Upper lobe of left lung (tissue), 6 donors: ENCODE measurements around the gene TMEM138. TPM values are rescaled to one million over a fixed set of nuclear protein-coding genes. Genes with fewer than 3 reads are reported as not detected.

Source experiments
- ATAC-seq, 2 donors: fragments of 200-7000 bp; cut with Tn5 transposase; one replicate each; pipeline ENCODE4 v1.9.1; 2022; ENCODE audit warnings: mild to moderate bottlenecking in 2 of 2, moderate library complexity in 2 of 2; ENCODE audit not compliant: low FRiP score in 2 of 2
- DNase-seq, 2 donors: peaks; one replicate each; pipeline ENCODE4 v3.0.0-alpha.2; 2019 to 2020
- H3K27ac ChIP-seq, 4 donors: fragments of 200-600 bp; sonication (generic); one replicate each; pipeline ENCODE4 v1.5.1; 2016 to 2019
- H3K27me3 ChIP-seq, 4 donors: fragments of 200-600 bp; sonication (generic); one replicate each; pipeline ENCODE4 v1.5.1; 2017 to 2019
- H3K36me3 ChIP-seq, 4 donors: fragments of 200-600 bp; sonication (generic); one replicate each; pipeline ENCODE4 v1.5.1; 2016 to 2019
- H3K4me1 ChIP-seq, 4 donors: fragments of 200-600 bp; sonication (generic); one replicate each; pipeline ENCODE4 v1.5.1; 2018 to 2019
- H3K4me3 ChIP-seq, 4 donors: fragments of 200-600 bp; sonication (generic); one replicate each; pipeline ENCODE4 v1.5.1; 2017 to 2019; ENCODE audit warnings: mild to moderate bottlenecking in 2 of 4, moderate library complexity in 1 of 4
- H3K9me3 ChIP-seq, 4 donors: fragments of 200-600 bp; sonication (generic); one replicate each; pipeline ENCODE4 v1.5.1; 2018 to 2019
- EP300 ChIP-seq, 4 donors: sonication (generic); formaldehyde crosslinking; IDR thresholded peaks; one replicate each; pipeline ENCODE4 v1.5.1; 2017; ENCODE audit warnings: antibody characterized with exemption in 4 of 4, control low read depth in 2 of 4
- POLR2A ChIP-seq, 4 donors: fragments of 450-650 bp; IDR thresholded peaks; one replicate each; pipeline ENCODE4 v1.5.1; 2016 to 2017; ENCODE audit warnings: antibody characterized with exemption in 4 of 4, mild to moderate bottlenecking in 2 of 4
- POLR2AphosphoS5 ChIP-seq, 2 donors: sonication (generic); formaldehyde crosslinking; IDR thresholded peaks; one replicate each; pipeline ENCODE4 v1.5.1; 2017; ENCODE audit warnings: antibody characterized with exemption in 2 of 2
- WGBS, 2 donors: methylation state at CpG; one replicate each; pipeline ENCODE4 v1.1.5; 2017 to 2018; 5-methylcytosine and 5-hydroxymethylcytosine counted together
- total RNA-seq, 6 donors: library from RNA; depleted of rRNA in 4 of 6; stranded (reverse); fragments of >200 nt in 4 of 6; gene quantifications; one replicate each; pipeline versions ENCODE4 v1.1.0 to v1.2.1, GENCODE V29; 2016 to 2021
- TF ChIP-seq, protein P1 (sequence below), 6 experiments: fragments of 450-650 bp in 4 of 6; fragments of 200-600 bp in 2 of 6; sonication (generic) in 2 of 6; IDR thresholded peaks; one replicate each; pipeline ENCODE4 v1.5.1; 2016 to 2019; ENCODE audit warnings: antibody characterized with exemption in 6 of 6
- donor health status: DM: no; HTN: no; CAD: no; lungs with moderate emphysema.
- donor health status: DM: no; HTN: yes; CAD: no; lungs with severe emphysema.

The TMEM138 gene
- total RNA-seq, 6 donors from 2014 or later: 23.5 to 95.3 (median 34.5) TPM

DNA sequence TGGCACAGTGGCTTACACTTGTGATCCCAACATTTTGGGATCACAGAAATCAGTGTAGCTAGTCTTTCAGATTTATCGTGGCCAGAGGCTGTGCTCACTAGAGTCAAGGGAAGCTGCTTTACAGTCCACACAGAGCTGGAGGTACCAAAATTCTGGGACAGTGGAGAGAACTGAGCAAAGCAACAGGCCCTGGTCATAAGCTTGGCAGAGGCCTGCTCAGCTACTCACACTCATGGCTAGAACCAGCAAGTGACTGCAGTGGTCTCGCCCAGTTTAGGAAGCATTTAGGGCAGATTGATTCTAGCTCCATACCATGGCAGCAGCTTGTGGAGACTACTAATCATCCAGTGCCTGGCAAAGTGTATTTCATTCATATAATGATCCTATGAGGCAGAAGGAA is 39.0 kb downstream of the TMEM138 start:
- no peak overlapping the region for H3K27ac ChIP-seq
- H3K9me3 ChIP-seq: no peaks in the 10 kb centered on the region
- no peaks in the 10 kb centered on the region for H3K4me1 ChIP-seq
- ATAC-seq: no peak
- no peak for TF ChIP-seq POLR2A (IDR thresholded peaks at IDR 0.05)
- TF ChIP-seq, protein P1, sequence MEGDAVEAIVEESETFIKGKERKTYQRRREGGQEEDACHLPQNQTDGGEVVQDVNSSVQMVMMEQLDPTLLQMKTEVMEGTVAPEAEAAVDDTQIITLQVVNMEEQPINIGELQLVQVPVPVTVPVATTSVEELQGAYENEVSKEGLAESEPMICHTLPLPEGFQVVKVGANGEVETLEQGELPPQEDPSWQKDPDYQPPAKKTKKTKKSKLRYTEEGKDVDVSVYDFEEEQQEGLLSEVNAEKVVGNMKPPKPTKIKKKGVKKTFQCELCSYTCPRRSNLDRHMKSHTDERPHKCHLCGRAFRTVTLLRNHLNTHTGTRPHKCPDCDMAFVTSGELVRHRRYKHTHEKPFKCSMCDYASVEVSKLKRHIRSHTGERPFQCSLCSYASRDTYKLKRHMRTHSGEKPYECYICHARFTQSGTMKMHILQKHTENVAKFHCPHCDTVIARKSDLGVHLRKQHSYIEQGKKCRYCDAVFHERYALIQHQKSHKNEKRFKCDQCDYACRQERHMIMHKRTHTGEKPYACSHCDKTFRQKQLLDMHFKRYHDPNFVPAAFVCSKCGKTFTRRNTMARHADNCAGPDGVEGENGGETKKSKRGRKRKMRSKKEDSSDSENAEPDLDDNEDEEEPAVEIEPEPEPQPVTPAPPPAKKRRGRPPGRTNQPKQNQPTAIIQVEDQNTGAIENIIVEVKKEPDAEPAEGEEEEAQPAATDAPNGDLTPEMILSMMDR (IDR thresholded peaks at IDR 0.05): no peak
- no peak for TF ChIP-seq EP300 (IDR thresholded peaks at IDR 0.05)
- TF ChIP-seq POLR2AphosphoS5 (IDR thresholded peaks at IDR 0.05): no peak
- no peak overlapping the region for H3K4me3 ChIP-seq
- no peak for DNase-seq
- H3K36me3 ChIP-seq: peaks cover 21 to 73% (median 42%) of the 10 kb centered on the region in 4 donors
- H3K27me3 ChIP-seq: no peaks in the 10 kb centered on the region
- WGBS, 2 donors: 82 to 100% methylated on average over 2 of the region's 2 CpGs

DNA sequence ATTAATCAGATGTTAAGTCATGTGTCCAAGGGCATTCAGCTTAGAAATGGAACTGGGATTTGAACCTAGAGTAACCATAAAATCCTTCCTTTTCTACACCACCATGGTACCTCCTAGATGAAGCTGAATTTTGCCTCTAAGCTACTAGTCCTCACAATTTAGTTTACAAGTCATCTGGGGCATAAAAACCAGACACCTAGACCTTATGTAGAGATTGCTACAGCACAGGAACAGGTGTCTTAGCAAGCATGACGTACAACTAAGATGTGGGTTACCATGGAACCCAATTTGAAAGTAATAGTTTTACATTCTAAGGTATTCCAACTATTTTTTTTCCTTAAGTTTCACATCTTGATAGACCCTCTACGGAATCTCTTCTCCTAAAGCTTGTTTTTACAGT is 39.4 kb downstream of the TMEM138 start:
- TF ChIP-seq POLR2A (IDR thresholded peaks at IDR 0.05) (no peak), EP300 (IDR thresholded peaks at IDR 0.05) (no peak), POLR2AphosphoS5 (IDR thresholded peaks at IDR 0.05) (no peak)
- TF ChIP-seq, protein P1 (IDR thresholded peaks at IDR 0.05): no peak
- no peak overlapping the region for H3K27ac ChIP-seq
- 86 to 95% methylated on average over 2 of the region's 2 CpGs for WGBS, 2 donors
- H3K4me3 ChIP-seq: no peak overlapping the region
- H3K9me3 ChIP-seq: no peaks in the 10 kb centered on the region
- ATAC-seq (no peak), DNase-seq (no peak)
- no peaks in the 10 kb centered on the region for H3K4me1 ChIP-seq
- no peaks in the 10 kb centered on the region for H3K27me3 ChIP-seq
- H3K36me3 ChIP-seq: peaks cover 21 to 74% (median 45%) of the 10 kb centered on the region in 4 donors

DNA sequence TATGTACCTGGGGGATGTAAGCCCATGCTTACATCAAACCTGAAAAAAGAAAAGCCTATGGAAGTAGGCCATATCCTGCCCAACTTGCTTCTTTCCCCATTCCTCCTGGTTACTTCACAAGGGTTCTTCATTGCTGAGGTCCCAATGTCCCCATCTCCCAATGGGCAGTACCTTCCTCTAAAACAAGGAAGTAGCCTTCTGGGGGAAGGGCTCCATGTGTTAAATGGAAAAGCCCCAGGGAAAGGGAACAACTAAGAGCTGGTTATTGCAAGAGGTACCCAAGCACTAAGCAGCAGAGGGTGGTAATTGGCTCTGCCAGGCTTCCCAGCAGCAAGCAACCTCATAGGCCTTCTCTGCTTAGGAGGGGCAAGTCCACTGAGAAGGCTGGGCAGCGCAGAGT is 41.5 kb downstream of the TMEM138 start:
- Histone ChIP-seq H3K9me3 (no peaks in the 10 kb centered on the region), H3K27me3 (no peaks in the 10 kb centered on the region), H3K27ac (no peak overlapping the region), H3K4me1 (no peaks in the 10 kb centered on the region), H3K4me3 (no peak overlapping the region), H3K36me3 (peaks cover 24 to 81% (median 57%) of the 10 kb centered on the region in 4 donors)
- DNase-seq (no peak), ATAC-seq (no peak)
- TF ChIP-seq, protein P1 (IDR thresholded peaks at IDR 0.05): no peak
- no peak for TF ChIP-seq POLR2AphosphoS5 (IDR thresholded peaks at IDR 0.05)
- TF ChIP-seq POLR2A (IDR thresholded peaks at IDR 0.05): no peak
- WGBS, 2 donors: 93 to 95% methylated on average over 1 of the region's 1 CpG

DNA sequence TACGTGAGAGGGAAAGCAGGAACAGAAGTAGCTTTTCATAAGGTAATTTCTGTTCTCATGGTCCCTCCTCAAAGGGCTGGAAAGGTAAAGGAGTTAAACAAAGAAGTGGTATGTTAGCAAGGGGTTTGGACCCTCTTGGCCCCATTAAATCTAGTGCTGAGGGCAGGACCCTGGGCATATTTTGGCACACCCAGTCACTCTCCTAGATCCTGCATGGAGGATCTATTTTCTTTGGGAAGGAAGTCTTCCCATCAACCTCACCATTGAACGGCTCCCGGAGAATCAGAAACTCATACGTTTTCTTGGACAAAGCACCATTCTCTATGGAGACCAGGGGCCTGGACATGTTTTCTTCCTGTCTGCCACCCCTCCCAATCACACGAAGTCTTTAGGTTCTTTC is 41.9 kb downstream of the TMEM138 start:
- H3K27ac ChIP-seq: no peak overlapping the region
- peaks cover 24 to 81% (median 60%) of the 10 kb centered on the region in 4 donors for H3K36me3 ChIP-seq
- H3K27me3 ChIP-seq: no peaks in the 10 kb centered on the region
- no peaks in the 10 kb centered on the region for H3K4me1 ChIP-seq
- no peak overlapping the region for H3K4me3 ChIP-seq
- ATAC-seq (no peak), DNase-seq (no peak)
- TF ChIP-seq EP300 (IDR thresholded peaks at IDR 0.05) (no peak), POLR2A (IDR thresholded peaks at IDR 0.05) (no peak), POLR2AphosphoS5 (IDR thresholded peaks at IDR 0.05) (no peak)
- TF ChIP-seq, protein P1 (IDR thresholded peaks at IDR 0.05): no peak
- H3K9me3 ChIP-seq: no peaks in the 10 kb centered on the region
- 77 to 78% methylated on average over 5 of the region's 5 CpGs for WGBS, 2 donors

DNA sequence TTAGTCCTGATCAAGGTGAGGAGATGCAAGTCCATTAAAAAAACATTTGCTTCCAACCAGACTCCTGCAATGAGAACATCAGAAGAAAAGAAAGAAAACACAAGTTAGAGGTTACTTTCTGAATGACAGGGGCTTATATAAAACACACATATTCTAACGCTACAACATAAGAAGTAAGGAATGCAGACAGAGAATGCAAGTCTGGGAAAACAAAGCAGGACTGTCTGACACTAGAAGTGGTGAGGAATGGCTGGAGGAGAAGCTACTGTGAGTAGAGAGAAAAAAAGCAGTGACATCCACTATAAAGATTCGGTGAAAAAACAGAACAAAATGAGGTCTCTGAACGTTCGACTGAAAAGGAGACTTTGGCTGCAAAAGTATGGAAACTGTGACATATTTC is 42.5 kb downstream of the TMEM138 start:
- ATAC-seq: no peak
- WGBS, 2 donors: 90 to 95% methylated on average over 4 of the region's 4 CpGs

More for the DNA sequence above, 42.5 kb downstream of the TMEM138 start:
- Histone ChIP-seq H3K9me3 (no peaks in the 10 kb centered on the region), H3K36me3 (peaks cover 27 to 85% (median 65%) of the 10 kb centered on the region in 4 donors), H3K4me1 (no peaks in the 10 kb centered on the region), H3K4me3 (no peak overlapping the region), H3K27me3 (no peaks in the 10 kb centered on the region), H3K27ac (no peak overlapping the region)
- no peak for DNase-seq
- TF ChIP-seq, protein P1 (IDR thresholded peaks at IDR 0.05): no peak
- no peak for TF ChIP-seq EP300 (IDR thresholded peaks at IDR 0.05)
- no peak for TF ChIP-seq POLR2AphosphoS5 (IDR thresholded peaks at IDR 0.05)
- no peak for TF ChIP-seq POLR2A (IDR thresholded peaks at IDR 0.05)
